ENCODE measurements around the gene PLEK.

Gene PLEK

DNA sequence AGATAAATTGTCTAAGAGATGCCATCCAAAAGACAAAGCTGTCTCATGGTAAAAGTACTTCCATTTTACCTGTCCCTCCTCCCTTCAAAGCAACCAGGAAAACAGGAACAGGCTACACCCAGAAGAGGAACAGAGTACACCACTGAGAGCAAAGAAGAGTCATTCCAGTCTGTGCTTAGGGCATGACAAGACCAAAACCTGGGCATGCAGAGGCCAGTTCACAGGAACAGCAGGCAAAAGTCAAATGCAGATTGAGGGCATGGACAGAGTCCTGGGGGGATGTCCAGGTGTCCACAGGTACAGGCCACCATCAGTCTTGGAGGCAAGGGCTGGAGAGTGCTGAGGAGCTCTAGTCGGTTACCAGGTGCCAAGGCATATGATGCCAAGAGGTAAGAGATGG lies 23.7 kb downstream of the PLEK start:
- TF ChIP-seq EZH2phosphoT487 (IDR thresholded peaks at IDR 0.05; ENCODE audit: borderline replicate concordance, low read length), result no peak
- TF ChIP-seq, protein P1, sequence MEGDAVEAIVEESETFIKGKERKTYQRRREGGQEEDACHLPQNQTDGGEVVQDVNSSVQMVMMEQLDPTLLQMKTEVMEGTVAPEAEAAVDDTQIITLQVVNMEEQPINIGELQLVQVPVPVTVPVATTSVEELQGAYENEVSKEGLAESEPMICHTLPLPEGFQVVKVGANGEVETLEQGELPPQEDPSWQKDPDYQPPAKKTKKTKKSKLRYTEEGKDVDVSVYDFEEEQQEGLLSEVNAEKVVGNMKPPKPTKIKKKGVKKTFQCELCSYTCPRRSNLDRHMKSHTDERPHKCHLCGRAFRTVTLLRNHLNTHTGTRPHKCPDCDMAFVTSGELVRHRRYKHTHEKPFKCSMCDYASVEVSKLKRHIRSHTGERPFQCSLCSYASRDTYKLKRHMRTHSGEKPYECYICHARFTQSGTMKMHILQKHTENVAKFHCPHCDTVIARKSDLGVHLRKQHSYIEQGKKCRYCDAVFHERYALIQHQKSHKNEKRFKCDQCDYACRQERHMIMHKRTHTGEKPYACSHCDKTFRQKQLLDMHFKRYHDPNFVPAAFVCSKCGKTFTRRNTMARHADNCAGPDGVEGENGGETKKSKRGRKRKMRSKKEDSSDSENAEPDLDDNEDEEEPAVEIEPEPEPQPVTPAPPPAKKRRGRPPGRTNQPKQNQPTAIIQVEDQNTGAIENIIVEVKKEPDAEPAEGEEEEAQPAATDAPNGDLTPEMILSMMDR (IDR thresholded peaks at IDR 0.05; ENCODE audit: low read depth, low read length, poor library complexity, severe bottlenecking), result no peak
- Histone ChIP-seq H3K4me2 (ENCODE audit: low read length) (peak overlapping the region; percentile 60), H3K4me3 (ENCODE audit: low read length) (no peak overlapping the region), H3K9me2 (replicated peaks; ENCODE audit: control insufficient read depth, low read length) (no peaks in the 10 kb centered on the region), H3K4me1 (ENCODE audit: control insufficient read depth, low read length) (peaks cover 70% of the 10 kb centered on the region), H3K79me2 (ENCODE audit: control insufficient read depth, low read length) (no peaks in the 10 kb centered on the region), H3K27me3 (ENCODE audit: control insufficient read depth, low read length) (no peaks in the 10 kb centered on the region), H4K20me1 (ENCODE audit: control insufficient read depth, insufficient read depth, low read depth, low read length) (no peaks in the 10 kb centered on the region), H3K36me3 (ENCODE audit: control insufficient read depth, low read length) (peaks cover 67% of the 10 kb centered on the region), H3F3A (ENCODE audit: control insufficient read depth, insufficient read depth) (peaks cover 24% of the 10 kb centered on the region), H3K9me3 (ENCODE audit: control insufficient read depth, insufficient read depth, low read length) (no peaks in the 10 kb centered on the region), H3K27ac (ENCODE audit: low read depth, low read length) (no peak overlapping the region)

- Histone ChIP-seq H3K27me3 (ENCODE audit: control insufficient read depth, low read length) (no peaks in the 10 kb centered on the region), H4K20me1 (ENCODE audit: control insufficient read depth, insufficient read depth, low read depth, low read length) (no peaks in the 10 kb centered on the region), H3K4me1 (ENCODE audit: control insufficient read depth, low read length) (peaks cover 57% of the 10 kb centered on the region), H3K27ac (ENCODE audit: low read depth, low read length) (no peak overlapping the region), H3K4me2 (ENCODE audit: low read length) (no peak overlapping the region), H3K79me2 (ENCODE audit: control insufficient read depth, low read length) (no peaks in the 10 kb centered on the region), H3K9me3 (ENCODE audit: control insufficient read depth, insufficient read depth, low read length) (no peaks in the 10 kb centered on the region), H3K36me3 (ENCODE audit: control insufficient read depth, low read length) (peaks cover 64% of the 10 kb centered on the region), H3K9me2 (replicated peaks; ENCODE audit: control insufficient read depth, low read length) (no peaks in the 10 kb centered on the region), H3F3A (ENCODE audit: control insufficient read depth, insufficient read depth) (peaks cover 21% of the 10 kb centered on the region), H3K4me3 (ENCODE audit: low read length) (no peak overlapping the region)
- TF ChIP-seq, protein P1 (IDR thresholded peaks at IDR 0.05; ENCODE audit: low read depth, low read length, poor library complexity, severe bottlenecking), result no peak
- TF ChIP-seq EZH2phosphoT487 (IDR thresholded peaks at IDR 0.05; ENCODE audit: borderline replicate concordance, low read length), result no peak
Observed at GRCh38 chr2:68390114-68390513, 25.0 kb downstream of the PLEK start.

- Histone ChIP-seq H3K79me2 (ENCODE audit: control insufficient read depth, low read length) (no peaks in the 10 kb centered on the region), H3K4me1 (ENCODE audit: control insufficient read depth, low read length) (peaks cover 52% of the 10 kb centered on the region), H3K27me3 (ENCODE audit: control insufficient read depth, low read length) (no peaks in the 10 kb centered on the region), H3F3A (ENCODE audit: control insufficient read depth, insufficient read depth) (peaks cover 20% of the 10 kb centered on the region), H3K9me3 (ENCODE audit: control insufficient read depth, insufficient read depth, low read length) (no peaks in the 10 kb centered on the region), H3K4me2 (ENCODE audit: low read length) (no peak overlapping the region), H3K4me3 (ENCODE audit: low read length) (no peak overlapping the region), H4K20me1 (ENCODE audit: control insufficient read depth, insufficient read depth, low read depth, low read length) (no peaks in the 10 kb centered on the region), H3K36me3 (ENCODE audit: control insufficient read depth, low read length) (peaks cover 66% of the 10 kb centered on the region), H3K27ac (ENCODE audit: low read depth, low read length) (no peak overlapping the region), H3K9me2 (replicated peaks; ENCODE audit: control insufficient read depth, low read length) (no peaks in the 10 kb centered on the region)
- TF ChIP-seq, protein P1 (IDR thresholded peaks at IDR 0.05; ENCODE audit: low read depth, low read length, poor library complexity, severe bottlenecking), result no peak
- TF ChIP-seq EZH2phosphoT487 (IDR thresholded peaks at IDR 0.05; ENCODE audit: borderline replicate concordance, low read length), result no peak
Observed at GRCh38 chr2:68390586-68390985, 25.5 kb downstream of the PLEK start.
